IMR-90 (cell line): ENCODE results near the gene DRC3. TPM values are rescaled to one million over a fixed set of nuclear protein-coding genes. Genes with fewer than 3 reads are reported as not detected.

Experiments
- ATAC-seq: fragments of 200-7000 bp; cut with Tn5 transposase; 2 replicates; pipeline ENCODE4 v1.9.1; 2020; ENCODE audit warnings: low read depth, mild to moderate bottlenecking, moderate library complexity
- BruUV-seq: library from RNA; stranded (reverse); fragments of 400-500 nt; replicated peaks from 2 replicates; lab custom pipeline; 2021; lab: Mats Ljungman, UMichigan
- CTCF ChIA-PET: fragments of 300-600 bp; formaldehyde crosslinking; extraction: SDS; loops from one replicate; lab custom pipeline; 2021; ENCODE audit warnings: antibody characterized with exemption; lab: Yijun Ruan, JAX
- POLR2A ChIA-PET: fragments of 300-600 bp; sonication (Branson Sonifier 250); formaldehyde crosslinking; loops from one replicate; lab custom pipeline; 2022; ENCODE audit warnings: antibody characterized with exemption; ENCODE audit not compliant: unreplicated experiment; lab: Charles Lee
- DNase-seq: peaks from one replicate; pipeline ENCODE4 v3.0.0; 2013
- H2AFZ ChIP-seq: replicated peaks from 2 replicates; pipeline ENCODE3; 2013; ENCODE audit warnings: low read length, mild to moderate bottlenecking; ENCODE audit not compliant: poor library complexity
- H2AK5ac ChIP-seq: 2 replicates; pipeline ENCODE4 v1.6.1; 2013; ENCODE audit warnings: low read depth, low read length, inconsistent platforms
- H2AK9ac ChIP-seq: replicated peaks from 2 replicates; pipeline ENCODE3; 2013; ENCODE audit warnings: mild to moderate bottlenecking, low read depth, low read length, moderate library complexity; ENCODE audit not compliant: poor library complexity
- H2BK120ac ChIP-seq: 2 replicates; pipeline ENCODE4 v1.6.1; 2013; ENCODE audit warnings: low read depth, low read length, inconsistent platforms
- H2BK15ac ChIP-seq: 3 replicates; pipeline ENCODE4 v1.6.1; 2013; ENCODE audit warnings: low read depth, low read length, inconsistent platforms
- H2BK20ac ChIP-seq: 2 replicates; pipeline ENCODE4 v1.6.1; 2013; ENCODE audit warnings: low read depth, mild to moderate bottlenecking, inconsistent platforms, low read length, moderate library complexity
- H2BK5ac ChIP-seq: 2 replicates; pipeline ENCODE4 v1.6.1; 2013; ENCODE audit warnings: mild to moderate bottlenecking, low read depth, low read length, inconsistent platforms; ENCODE audit not compliant: poor library complexity, severe bottlenecking
- H3K14ac ChIP-seq: replicated peaks from 2 replicates; pipeline ENCODE4 v1.6.1; 2013; ENCODE audit warnings: low read depth, low read length, inconsistent platforms
- H3K18ac ChIP-seq: 2 replicates; pipeline ENCODE4 v1.6.1; 2013; ENCODE audit warnings: low read depth, low read length, control low read depth
- H3K23ac ChIP-seq: 2 replicates; pipeline ENCODE4 v1.6.1; 2013; ENCODE audit warnings: low read depth, low read length, inconsistent platforms
- H3K27ac ChIP-seq: 2 replicates; pipeline ENCODE4 v1.5.1; 2013; ENCODE audit warnings: mild to moderate bottlenecking, control low read depth, low read length; ENCODE audit not compliant: insufficient read depth
- H3K27me3 ChIP-seq: 2 replicates; pipeline ENCODE4 v1.6.1; 2013; ENCODE audit warnings: low read length; ENCODE audit not compliant: control insufficient read depth, insufficient read depth
- H3K36me3 ChIP-seq: 2 replicates; pipeline ENCODE4 v1.6.1; 2013; ENCODE audit warnings: low read length, mixed read lengths; ENCODE audit not compliant: control insufficient read depth, insufficient read depth
- H3K4ac ChIP-seq: 2 replicates; pipeline ENCODE4 v1.6.1; 2013; ENCODE audit warnings: low read depth, low read length, inconsistent platforms
- H3K4me1 ChIP-seq: 2 replicates; pipeline ENCODE4 v1.6.1; 2013; ENCODE audit warnings: low read length, mixed read lengths; ENCODE audit not compliant: control insufficient read depth, insufficient read depth
- H3K4me2 ChIP-seq: 2 replicates; pipeline ENCODE4 v1.6.1; 2013; ENCODE audit warnings: low read depth, mild to moderate bottlenecking, control low read depth, low read length, moderate library complexity
- H3K4me3 ChIP-seq: 2 replicates; pipeline ENCODE4 v1.5.1; 2013; ENCODE audit warnings: low read depth, mild to moderate bottlenecking, control low read depth, low read length, moderate library complexity; ENCODE audit not compliant: insufficient read depth
- H3K56ac ChIP-seq: 2 replicates; pipeline ENCODE4 v1.6.1; 2013; ENCODE audit warnings: low read length, inconsistent platforms; ENCODE audit not compliant: insufficient read depth; ENCODE audit errors: extremely low read depth
- H3K79me1 ChIP-seq, 2 experiments: 2 replicates each; pipeline ENCODE4 v1.6.1; 2013; ENCODE audit warnings: low read length in 2 of 2, inconsistent platforms in 1 of 2, low read depth in 1 of 2
- H3K9ac ChIP-seq: 2 replicates; pipeline ENCODE4 v1.6.1; 2013; ENCODE audit warnings: low read depth, low read length, control low read depth
- H3K9me1 ChIP-seq: 2 replicates; pipeline ENCODE4 v1.6.1; 2013; ENCODE audit warnings: low read length, inconsistent platforms; ENCODE audit not compliant: insufficient read depth
- H3K9me3 ChIP-seq: 2 replicates; pipeline ENCODE4 v1.6.1; 2013; ENCODE audit warnings: low read length; ENCODE audit not compliant: control insufficient read depth, insufficient read depth
- H4K20me1 ChIP-seq: 2 replicates; pipeline ENCODE4 v1.6.1; 2013; ENCODE audit warnings: low read length, inconsistent platforms; ENCODE audit not compliant: insufficient read depth
- H4K5ac ChIP-seq: 2 replicates; pipeline ENCODE4 v1.6.1; 2013; ENCODE audit warnings: mild to moderate bottlenecking, low read depth, low read length, control low read depth
- H4K8ac ChIP-seq, 2 experiments: 2 replicates each; pipeline ENCODE4 v1.6.1; 2013; ENCODE audit warnings: low read depth in 2 of 2, low read length in 2 of 2, control low read depth in 1 of 2, inconsistent platforms in 1 of 2
- H4K91ac ChIP-seq: 2 replicates; pipeline ENCODE4 v1.6.1; 2013; ENCODE audit warnings: low read depth, low read length, inconsistent platforms; ENCODE audit not compliant: insufficient read depth
- BHLHE40 ChIP-seq: fragments of 150-350 bp; IDR thresholded peaks from 2 replicates; pipeline ENCODE4 v1.6.1; 2016; ENCODE audit warnings: mild to moderate bottlenecking, low read depth, low read length
- CEBPB ChIP-seq: IDR thresholded peaks from 2 replicates; pipeline ENCODE4 v1.6.1; 2012; ENCODE audit warnings: low read depth, low read length, improper control_type of control experiment
- CHD1 ChIP-seq: IDR thresholded peaks from 2 replicates; pipeline ENCODE4 v1.6.1; 2012; ENCODE audit warnings: low read depth, low read length, improper control_type of control experiment
- CTCF ChIP-seq: conservative IDR thresholded peaks from 2 replicates; pipeline ENCODE4 v1.5.1; 2012; ENCODE audit warnings: mild to moderate bottlenecking, low read depth, low read length, improper control_type of control experiment
- ELK1 ChIP-seq: fragments of 150-350 bp; IDR thresholded peaks from 2 replicates; pipeline ENCODE4 v1.6.1; 2016; ENCODE audit warnings: low read depth, mild to moderate bottlenecking, low read length, moderate library complexity, borderline replicate concordance
- FOS ChIP-seq: fragments of 150-350 bp; IDR thresholded peaks from 2 replicates; pipeline ENCODE4 v1.6.1; 2016; ENCODE audit warnings: low read depth, low read length
- MAFK ChIP-seq: IDR thresholded peaks from 2 replicates; pipeline ENCODE4 v1.6.1; 2012; ENCODE audit warnings: low read depth, low read length, improper control_type of control experiment
- MXI1 ChIP-seq: IDR thresholded peaks from 2 replicates; pipeline ENCODE4 v1.6.1; 2012; ENCODE audit warnings: low read depth, mild to moderate bottlenecking, low read length, moderate library complexity, borderline replicate concordance
- NFE2L2 ChIP-seq: fragments of 150-350 bp; IDR thresholded peaks from 2 replicates; pipeline ENCODE4 v1.6.1; 2016; ENCODE audit warnings: low read depth, mild to moderate bottlenecking, low read length
- POLR2A ChIP-seq: IDR thresholded peaks from 2 replicates; pipeline ENCODE4 v1.6.1; 2012; ENCODE audit warnings: mild to moderate bottlenecking, low read depth, low read length
- RAD21 ChIP-seq: IDR thresholded peaks from 2 replicates; pipeline ENCODE4 v1.6.1; 2012; ENCODE audit warnings: low read length, improper control_type of control experiment
- RCOR1 ChIP-seq: IDR thresholded peaks from 2 replicates; pipeline ENCODE4 v1.6.1; 2012; ENCODE audit warnings: mild to moderate bottlenecking, low read length, improper control_type of control experiment; ENCODE audit not compliant: insufficient replicate concordance
- RFX5 ChIP-seq: IDR thresholded peaks from 2 replicates; pipeline ENCODE4 v1.8.0; 2012; ENCODE audit warnings: low read depth, mild to moderate bottlenecking, low read length, moderate library complexity
- SMC3 ChIP-seq: fragments of 150-350 bp; IDR thresholded peaks from 2 replicates; pipeline ENCODE4 v1.6.1; 2016; ENCODE audit warnings: low read depth, mild to moderate bottlenecking, antibody characterized with exemption, low read length, moderate library complexity
- USF2 ChIP-seq: fragments of 150-350 bp; IDR thresholded peaks from 2 replicates; pipeline ENCODE4 v1.6.1; 2017; ENCODE audit warnings: mild to moderate bottlenecking, antibody characterized with exemption, low read length, low read depth
- WGBS, 2 experiments: methylation state at CpG; one replicate each; pipeline versions ENCODE4 v1.1.5 to v1.1.7; 2013; ENCODE audit warnings: missing lambda C conversion rate in 2 of 2; ENCODE audit not compliant: insufficient read length in 1 of 2; ENCODE audit errors: extremely low coverage in 2 of 2; 5-methylcytosine and 5-hydroxymethylcytosine counted together
- dilution Hi-C: fragments of 300-500 bp; cut with HindIII; formaldehyde crosslinking; loops from one replicate; pipeline ENCODE4 v1.14.3; 2018; ENCODE audit warnings: low sequenced_read_pairs; ENCODE audit not compliant: unreplicated experiment
- in situ Hi-C: fragments of 300-500 bp; cut with MboI; formaldehyde crosslinking; loops from 3 replicates; pipeline ENCODE4 v1.14.3; 2019; ENCODE audit warnings: low sequenced_read_pairs, inconsistent platforms, mixed read lengths
- intact Hi-C: fragments of 100-400 bp; cut with micrococcal nuclease; formaldehyde crosslinking; loops from 2 replicates; pipeline ENCODE4 v1.10.0; 2022
- polyA plus RNA-seq, 3 experiments: library from polyadenylated mRNA; depleted of rRNA; stranded (reverse); fragments of >200 nt; gene quantifications; 2 replicates each; pipeline ENCODE4 v1.2.3, GENCODE V29; 2012; ENCODE audit warnings: low replicate concordance in 1 of 3
- total RNA-seq: library from RNA; depleted of rRNA; stranded (reverse); fragments of >200 nt; gene quantifications from 2 replicates; pipeline ENCODE4 v1.2.3, GENCODE V29; 2012

Gene DRC3
- total and polyA plus RNA-seq, 2 of the 4 experiments (the other 2 are of a cell fraction) = 0.55 to 0.72 TPM

- H4K8ac ChIP-seq = peak overlapping the region; percentile 51 to 52; a peak in 3 of 4 replicates
- H4K20me1 ChIP-seq = 0 out of 2 replicates have a peak, but pooled peaks cover 5% of the 10 kb centered on the region
- H3K36me3 ChIP-seq = no peaks in the 10 kb centered on the region
- no peaks in the 10 kb centered on the region for H3K9me3 ChIP-seq
- peak overlapping the region; percentile 76 for H2AK5ac ChIP-seq
- H3K18ac ChIP-seq = no peak overlapping the region; the same call in 1 of the 2 replicates
- 0 out of 2 replicates have a peak overlapping the region, but pooled peaks have one; percentile 22 for H4K5ac ChIP-seq
- H3K79me1 ChIP-seq = peaks cover 30 to 62% of the 10 kb centered on the region in 2 experiments
- peaks cover 26% of the 10 kb centered on the region for H3K9me1 ChIP-seq
- H2BK20ac ChIP-seq = peak overlapping the region; percentile 91; the same call in 1 of the 2 replicates
- WGBS, 2 experiments = no CpG with 5 or more reads among the region's 7 CpGs
- H3K23ac ChIP-seq = no peak overlapping the region
- no peak for ATAC-seq
- peak overlapping the region; percentile 99; the same call in 1 of the 3 replicates for H2BK15ac ChIP-seq
- ChIA-PET CTCF (interaction anchor here (1.1 kb wide), 1 partner anchor 38 kb away, joined by 3 read pairs; no protein-coding TSS in a partner anchor), POLR2A (interaction anchor here (1.0 kb wide), 1 partner anchor 15 kb away, joined by 3 read pairs; no protein-coding TSS in a partner anchor)
- H3K4me1 ChIP-seq = peaks cover 16% of the 10 kb centered on the region
- H2BK120ac ChIP-seq = peak overlapping the region; percentile 85
- in situ Hi-C loops = no loop called here
- H3K4ac ChIP-seq = peak overlapping the region; percentile 73; the same call in 1 of the 2 replicates
- no peak overlapping the region for H3K9ac ChIP-seq
- intact Hi-C loops = no loop called here
- no peak overlapping the region for H2AK9ac ChIP-seq
- no peak for DNase-seq
- dilution Hi-C loops = no loop called here
- H3K56ac ChIP-seq = no peak overlapping the region
- peak overlapping the region; percentile 70 for H4K91ac ChIP-seq
- BruUV-seq = no TSS peak
- H2BK5ac ChIP-seq = peak overlapping the region; percentile 75
- no peak overlapping the region for H3K4me3 ChIP-seq
- H3K14ac ChIP-seq = peak overlapping the region; percentile 83
- TF ChIP-seq MXI1 (no peak), BHLHE40 (no peak), FOS (no peak), RFX5 (no peak), MAFK (no peak), SMC3 (no peak), ELK1 (no peak), POLR2A (no peak), RAD21 (no peak), CHD1 (no peak), USF2 (no peak), CTCF (no peak), RCOR1 (no peak), NFE2L2 (no peak), CEBPB (no peak)
- peak overlapping the region; percentile 21 for H3K27ac ChIP-seq
- H2AFZ ChIP-seq = no peak overlapping the region
- H3K27me3 ChIP-seq = no peaks in the 10 kb centered on the region
- no peak overlapping the region for H3K4me2 ChIP-seq
Observed at GRCh38 chr17:17957584-17957916, 15.1 kb upstream of the DRC3 start.
